ENCODE results near the gene PGBD5. TPM values are rescaled to one million over a fixed set of nuclear protein-coding genes. Genes with fewer than 3 reads are reported as not detected.
"Not testable (repeated sequence)": the region's sequence is repeated elsewhere in the genome, so short reads cannot be mapped to it uniquely, and the experiment has no call there.

Gene PGBD5
- total and polyA plus RNA-seq, 2 experiments from 2014 or later: 0.82 to 2.4 TPM

- TF ChIP-seq CTCF (IDR thresholded peaks at IDR 0.05; ENCODE audit: poor library complexity) (no peak), EZH2phosphoT487 (IDR thresholded peaks at IDR 0.05; ENCODE audit: low read depth, severe bottlenecking, unreplicated experiment) (no peak), EZH2 (IDR thresholded peaks at IDR 0.05; ENCODE audit: borderline replicate concordance) (no peak)
- Histone ChIP-seq H4K20me1 (ENCODE audit: insufficient read depth, poor library complexity, severe bottlenecking) (no peaks in the 10 kb centered on the region), H3K27me3 (no peaks in the 10 kb centered on the region), H3K79me2 (no peaks in the 10 kb centered on the region), H2AFZ (no peak overlapping the region), H3K4me1 (ENCODE audit: insufficient read depth) (no peaks in the 10 kb centered on the region), H3K27ac (no peak overlapping the region), H3K4me2 (no peak overlapping the region), H3K9me3 (ENCODE audit: low read depth) (no peaks in the 10 kb centered on the region), H3K4me3 (no peak overlapping the region), H3K9me2 (replicated peaks; ENCODE audit: insufficient read depth) (no peaks in the 10 kb centered on the region), H3K36me3 (replicated peaks; ENCODE audit: insufficient read depth, low read depth) (no peaks in the 10 kb centered on the region)
- no peak for DNase-seq (ENCODE audit: low spot score)
- 95% methylated on average over 4 of the region's 4 CpGs for WGBS (ENCODE audit: low lambda C conversion rate, missing lambda C conversion rate)
These were observed 12.0 kb downstream of the PGBD5 start for GRCh38 chr1:230414102-230414501.

- Histone ChIP-seq H3K9me3 (ENCODE audit: low read depth) (no peaks in the 10 kb centered on the region), H2AFZ (no peak overlapping the region), H4K20me1 (ENCODE audit: insufficient read depth, poor library complexity, severe bottlenecking) (no peaks in the 10 kb centered on the region), H3K4me2 (no peak overlapping the region), H3K27me3 (no peaks in the 10 kb centered on the region), H3K4me1 (ENCODE audit: insufficient read depth) (no peaks in the 10 kb centered on the region), H3K9me2 (replicated peaks; ENCODE audit: insufficient read depth) (no peaks in the 10 kb centered on the region), H3K4me3 (no peak overlapping the region), H3K79me2 (no peaks in the 10 kb centered on the region), H3K36me3 (replicated peaks; ENCODE audit: insufficient read depth, low read depth) (no peaks in the 10 kb centered on the region), H3K27ac (no peak overlapping the region)
- TF ChIP-seq CTCF (IDR thresholded peaks at IDR 0.05; ENCODE audit: poor library complexity): no peak
- no peak for TF ChIP-seq EZH2 (IDR thresholded peaks at IDR 0.05; ENCODE audit: borderline replicate concordance)
- WGBS (ENCODE audit: low lambda C conversion rate, missing lambda C conversion rate): 96% methylated on average over 6 of the region's 6 CpGs
- DNase-seq (ENCODE audit: low spot score): no peak
These were observed 13.1 kb downstream of the PGBD5 start for GRCh38 chr1:230413061-230413460.

GRCh38 chr1:230408971-230409370 is 17.2 kb downstream of the PGBD5 start:
- 83% methylated on average over 2 of the region's 2 CpGs for WGBS (ENCODE audit: low lambda C conversion rate, missing lambda C conversion rate)
- TF ChIP-seq CTCF (IDR thresholded peaks at IDR 0.05; ENCODE audit: poor library complexity) (no peak), EZH2 (IDR thresholded peaks at IDR 0.05; ENCODE audit: borderline replicate concordance) (no peak)

GRCh38 chr1:230407351-230407750 is 18.8 kb downstream of the PGBD5 start:
- Histone ChIP-seq H3K4me2 (no peak overlapping the region), H3K9me3 (ENCODE audit: low read depth) (no peaks in the 10 kb centered on the region), H3K4me1 (ENCODE audit: insufficient read depth) (no peaks in the 10 kb centered on the region), H3K27me3 (no peaks in the 10 kb centered on the region), H4K20me1 (ENCODE audit: insufficient read depth, poor library complexity, severe bottlenecking) (no peaks in the 10 kb centered on the region), H3K79me2 (no peaks in the 10 kb centered on the region), H3K36me3 (replicated peaks; ENCODE audit: insufficient read depth, low read depth) (no peaks in the 10 kb centered on the region), H3K27ac (no peak overlapping the region), H3K9me2 (replicated peaks; ENCODE audit: insufficient read depth) (no peaks in the 10 kb centered on the region), H3K4me3 (no peak overlapping the region), H2AFZ (no peak overlapping the region)
- 89% methylated on average over 2 of the region's 2 CpGs for WGBS (ENCODE audit: low lambda C conversion rate, missing lambda C conversion rate)
- DNase-seq (ENCODE audit: low spot score): no peak
- TF ChIP-seq EZH2 (IDR thresholded peaks at IDR 0.05; ENCODE audit: borderline replicate concordance) (no peak), EZH2phosphoT487 (IDR thresholded peaks at IDR 0.05; ENCODE audit: low read depth, severe bottlenecking, unreplicated experiment) (no peak), CTCF (IDR thresholded peaks at IDR 0.05; ENCODE audit: poor library complexity) (no peak)

More at GRCh38 chr1:230408971-230409370, 17.2 kb downstream of the PGBD5 start:
- H3K4me2 ChIP-seq: no peak overlapping the region
- no peaks in the 10 kb centered on the region for H3K36me3 ChIP-seq (replicated peaks; ENCODE audit: insufficient read depth, low read depth)
- no peaks in the 10 kb centered on the region for H3K27me3 ChIP-seq
- H3K4me3 ChIP-seq: no peak overlapping the region
- H3K9me3 ChIP-seq (ENCODE audit: low read depth): no peaks in the 10 kb centered on the region
- H3K79me2 ChIP-seq: no peaks in the 10 kb centered on the region
- no peaks in the 10 kb centered on the region for H4K20me1 ChIP-seq (ENCODE audit: insufficient read depth, poor library complexity, severe bottlenecking)
- H3K4me1 ChIP-seq (ENCODE audit: insufficient read depth): no peaks in the 10 kb centered on the region
- H3K27ac ChIP-seq: no peak overlapping the region
- DNase-seq (ENCODE audit: low spot score): no peak
- no peak overlapping the region for H2AFZ ChIP-seq
- H3K9me2 ChIP-seq (replicated peaks; ENCODE audit: insufficient read depth): no peaks in the 10 kb centered on the region

GRCh38 chr1:230406727-230407126 is 19.4 kb downstream of the PGBD5 start:
- H2AFZ ChIP-seq; H3K4me2 ChIP-seq; H4K20me1 ChIP-seq (ENCODE audit: insufficient read depth, poor library complexity, severe bottlenecking); H3K4me3 ChIP-seq; H3K79me2 ChIP-seq; H3K9me3 ChIP-seq (ENCODE audit: low read depth); DNase-seq (ENCODE audit: low spot score); H3K9me2 ChIP-seq (replicated peaks; ENCODE audit: insufficient read depth); H3K27me3 ChIP-seq; H3K4me1 ChIP-seq (ENCODE audit: insufficient read depth); H3K36me3 ChIP-seq (replicated peaks; ENCODE audit: insufficient read depth, low read depth); H3K27ac ChIP-seq: not testable (repeated sequence)
- 97% methylated on average over 11 of the region's 11 CpGs for WGBS (ENCODE audit: low lambda C conversion rate, missing lambda C conversion rate)
